Stimulated activated CD4-positive, alpha-beta T cell treated with anti-CD3 and anti-CD28 coated beads, TNF-alpha, amount 100 ng/mL, for 24 hours (primary cell): ENCODE data around the gene NAMPT.
"Not testable (repeated sequence)": the region's sequence is repeated elsewhere in the genome, so short reads cannot be mapped to it uniquely, and the experiment has no call there.

Experiments
- DNase-seq, 3 experiments: peaks; one replicate each; pipeline ENCODE4 v3.0.0-alpha.2; 2020; ENCODE audit warnings: low read depth in 3 of 3

The NAMPT gene

DNA sequence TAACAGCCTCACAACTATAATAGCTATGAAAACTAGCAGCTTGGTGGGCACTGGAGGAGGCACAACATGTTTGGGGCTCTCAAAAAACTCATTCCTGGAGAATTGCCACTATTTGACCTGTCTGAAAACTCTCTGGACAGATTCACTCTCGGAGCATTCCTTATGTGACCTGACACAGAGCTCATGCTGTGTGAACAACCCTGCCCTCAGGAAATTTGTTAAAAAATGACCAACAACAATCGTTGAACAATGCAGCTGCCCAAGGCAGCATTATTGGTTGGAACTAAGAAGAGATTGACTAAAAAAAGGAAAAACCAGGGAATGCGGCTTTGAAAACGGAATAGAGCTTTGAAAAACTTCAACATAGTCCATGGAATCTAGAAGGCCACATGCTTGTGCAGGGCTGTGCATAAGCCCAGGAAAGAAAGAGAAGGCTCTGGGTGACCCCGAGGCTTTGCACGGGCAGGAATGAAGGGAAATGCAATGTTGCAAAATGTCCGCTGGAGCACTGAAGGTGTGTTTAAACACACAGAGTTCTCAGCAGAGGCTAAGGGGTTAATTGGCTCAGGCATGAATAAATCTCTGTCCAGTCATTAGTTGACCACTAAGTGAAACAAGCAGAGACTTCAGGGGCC is 52.8 kb downstream of the NAMPT start:
- DNase-seq, result no peak

DNA sequence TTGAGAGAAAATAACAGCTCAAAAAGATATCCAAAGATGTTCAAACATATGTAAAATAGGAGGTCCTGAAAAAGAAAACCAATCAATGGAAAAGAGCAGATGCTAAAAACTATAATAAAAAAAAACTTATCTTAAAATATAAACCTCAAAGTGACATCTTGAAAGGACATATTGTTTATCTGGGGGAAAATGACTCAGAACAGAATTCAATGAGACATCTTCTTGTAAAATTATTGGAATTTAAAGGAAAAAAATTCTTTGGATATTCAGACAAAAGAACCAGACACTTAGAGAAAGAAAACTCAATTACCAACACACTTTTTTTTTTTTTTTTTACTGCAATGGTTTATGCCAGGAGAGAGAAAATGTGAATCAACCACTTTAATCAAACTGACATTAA is 58.9 kb downstream of the NAMPT start:
- DNase-seq, result no peak

DNA sequence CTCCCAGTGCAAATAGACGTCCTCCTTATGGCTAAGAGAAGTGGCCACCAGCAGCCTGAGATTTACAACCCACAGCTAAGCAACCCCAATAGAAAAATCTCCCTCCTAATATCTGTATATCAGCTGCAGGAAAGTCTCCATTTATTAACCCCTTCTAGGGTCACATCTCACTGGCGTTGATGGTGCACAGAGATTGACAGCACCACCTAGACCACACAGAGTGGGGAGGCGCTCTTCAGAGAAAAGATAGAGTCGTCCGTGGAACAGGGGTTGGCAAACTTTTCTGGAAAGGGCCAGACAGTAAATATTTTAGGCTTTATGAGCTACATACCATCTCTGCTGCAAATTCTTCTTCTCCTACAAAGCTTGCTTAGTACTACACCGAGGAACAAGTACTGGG is 60.0 kb downstream of the NAMPT start:
- DNase-seq, result no peak

DNA sequence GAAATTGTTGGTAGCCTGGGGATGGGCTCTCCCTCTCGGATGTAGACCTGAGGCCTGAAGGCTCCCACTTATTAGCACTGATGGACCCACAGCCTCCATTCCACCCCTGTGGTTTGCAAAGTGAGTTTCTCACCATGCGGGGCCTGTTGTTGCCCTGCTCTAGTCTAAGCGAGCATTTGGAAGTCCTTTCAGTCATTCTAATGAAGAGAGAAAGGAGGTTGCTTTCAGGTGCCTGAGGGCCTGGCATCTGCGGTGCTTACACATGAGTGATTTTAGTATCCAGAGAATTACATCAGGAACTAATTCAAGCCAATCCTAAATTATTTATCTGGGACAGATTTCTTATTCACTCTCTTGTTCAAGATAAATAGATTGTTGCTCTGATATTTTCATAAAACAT is 61.6 kb downstream of the NAMPT start:
- DNase-seq, result no peak

DNA sequence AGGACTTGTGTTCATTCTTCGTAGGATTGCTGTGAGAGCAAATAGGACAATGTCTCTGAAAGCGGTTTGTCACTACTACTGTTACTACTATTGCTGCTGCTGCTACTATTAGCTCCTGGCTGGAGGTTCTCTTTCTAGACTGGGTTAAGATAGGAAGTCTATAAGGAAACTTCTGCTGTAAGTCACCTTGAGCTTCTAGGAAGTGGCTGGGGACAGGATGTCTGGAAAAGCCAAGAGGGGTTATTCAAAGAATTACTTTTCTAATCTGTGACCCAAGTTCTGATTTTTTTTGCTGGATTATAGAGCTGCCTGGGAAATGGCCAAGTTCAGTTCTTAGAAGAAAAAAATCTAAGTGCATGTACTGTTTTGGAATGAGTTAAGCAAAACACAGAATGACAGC is 62.2 kb downstream of the NAMPT start:
- DNase-seq, result no peak

DNA sequence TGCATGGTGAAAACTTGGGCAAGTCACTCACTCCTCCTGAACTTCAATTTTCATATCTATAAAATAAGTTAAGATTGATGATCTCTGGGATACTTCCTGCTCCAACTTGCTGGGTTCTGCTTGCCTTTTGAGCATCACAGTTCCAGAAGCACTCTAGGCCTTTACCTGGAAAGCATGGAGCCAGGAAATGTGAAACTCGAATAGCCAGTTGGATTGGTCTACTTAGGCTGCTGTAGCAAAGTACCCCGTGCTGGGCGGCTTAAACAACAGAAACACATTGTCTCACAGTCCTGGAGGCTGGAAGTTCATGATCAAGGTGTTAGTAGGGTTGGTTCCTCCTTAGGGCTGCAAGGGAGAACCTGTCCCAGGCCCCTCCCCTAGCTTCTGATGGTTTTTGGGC is 64.5 kb downstream of the NAMPT start:
- no peak for DNase-seq

DNA sequence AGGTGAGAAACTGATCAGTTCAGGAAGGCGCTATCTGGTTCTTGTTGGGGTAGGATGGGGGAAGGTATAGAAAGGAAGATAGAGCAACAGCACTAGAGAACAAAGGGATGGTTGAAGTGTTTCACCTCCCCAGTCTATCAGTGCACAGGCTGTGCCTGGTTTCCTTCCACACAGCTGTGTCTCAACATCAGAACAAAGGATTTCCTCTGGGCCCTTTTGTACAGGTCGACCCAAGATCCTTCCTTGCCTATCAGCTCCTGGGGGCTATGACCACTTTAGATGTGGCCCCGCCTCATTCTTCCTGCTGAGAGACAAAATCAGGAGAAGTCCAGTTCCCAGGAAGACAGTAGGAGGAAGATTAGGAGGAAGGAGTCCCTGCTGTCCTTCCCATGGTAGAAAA is 65.6 kb downstream of the NAMPT start:
- DNase-seq, result no peak

DNA sequence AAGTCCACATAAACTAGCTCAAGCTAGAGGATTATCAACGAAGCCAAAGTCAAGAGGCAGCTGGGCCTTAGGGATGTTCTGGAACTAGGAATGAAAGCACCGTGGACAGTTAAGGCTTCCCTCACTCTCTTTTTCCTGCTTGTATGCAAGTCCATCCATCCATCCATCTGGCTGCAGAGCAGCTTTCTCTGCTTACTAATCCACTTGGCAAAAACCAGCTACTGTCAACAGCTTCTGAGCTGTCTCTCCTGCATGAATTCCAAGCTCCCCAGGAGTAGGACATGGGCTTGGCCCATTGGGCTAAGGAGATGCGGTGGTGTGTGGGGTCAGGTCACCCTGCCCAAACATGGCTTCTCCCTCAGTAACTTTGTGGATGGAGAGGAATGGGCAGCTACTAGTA is 66.2 kb downstream of the NAMPT start:
- no peak for DNase-seq

DNA sequence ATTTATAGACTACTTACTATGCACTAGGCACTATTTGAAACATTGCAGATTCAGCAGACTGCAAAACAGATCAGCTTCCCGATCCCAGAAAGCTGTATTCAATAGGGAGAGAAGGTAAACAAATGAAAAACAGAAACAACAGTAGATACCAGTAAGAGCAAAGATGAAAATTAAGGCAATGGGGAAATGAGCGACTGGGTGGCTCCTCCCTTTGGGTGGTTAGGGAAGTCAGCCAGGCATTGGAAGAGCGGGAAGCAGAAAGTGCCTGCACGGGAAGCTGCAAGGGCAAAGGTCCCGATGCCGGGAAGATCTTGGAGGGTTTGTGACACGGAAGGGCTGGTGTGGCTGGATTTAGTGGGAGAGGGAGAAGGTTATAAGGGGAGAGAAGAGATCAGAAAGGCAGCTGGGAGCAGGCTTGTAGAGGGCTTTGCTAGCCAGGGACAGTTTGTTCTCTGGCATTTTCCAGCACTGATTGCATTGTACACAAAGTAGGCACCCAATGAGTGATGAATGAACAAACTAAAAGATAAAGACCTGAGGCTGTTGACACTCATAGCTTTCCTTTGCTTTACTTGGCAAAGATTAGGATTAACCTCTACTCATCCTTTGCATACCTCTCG is 67.8 kb downstream of the NAMPT start:
- no peak for DNase-seq

DNA sequence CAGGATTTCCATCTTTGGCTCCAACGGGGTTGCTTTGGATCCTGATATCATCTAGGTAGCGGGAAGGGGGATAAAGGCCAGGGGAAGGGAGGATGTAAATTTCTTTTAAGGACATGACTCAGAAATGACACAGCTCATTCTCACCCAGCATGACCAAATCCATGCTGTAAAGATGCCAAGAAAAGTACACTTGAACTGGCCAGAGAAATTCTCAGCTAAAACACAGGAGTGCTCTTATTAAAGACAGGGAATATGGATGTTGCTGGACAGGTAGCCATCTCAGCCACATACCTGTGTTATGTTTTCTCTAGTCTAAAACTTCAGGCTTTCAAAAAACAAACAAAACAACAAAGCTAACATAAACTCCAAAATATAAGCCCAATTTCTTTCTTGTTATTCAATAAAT is 68.3 kb downstream of the NAMPT start:
- DNase-seq, result no peak

DNA sequence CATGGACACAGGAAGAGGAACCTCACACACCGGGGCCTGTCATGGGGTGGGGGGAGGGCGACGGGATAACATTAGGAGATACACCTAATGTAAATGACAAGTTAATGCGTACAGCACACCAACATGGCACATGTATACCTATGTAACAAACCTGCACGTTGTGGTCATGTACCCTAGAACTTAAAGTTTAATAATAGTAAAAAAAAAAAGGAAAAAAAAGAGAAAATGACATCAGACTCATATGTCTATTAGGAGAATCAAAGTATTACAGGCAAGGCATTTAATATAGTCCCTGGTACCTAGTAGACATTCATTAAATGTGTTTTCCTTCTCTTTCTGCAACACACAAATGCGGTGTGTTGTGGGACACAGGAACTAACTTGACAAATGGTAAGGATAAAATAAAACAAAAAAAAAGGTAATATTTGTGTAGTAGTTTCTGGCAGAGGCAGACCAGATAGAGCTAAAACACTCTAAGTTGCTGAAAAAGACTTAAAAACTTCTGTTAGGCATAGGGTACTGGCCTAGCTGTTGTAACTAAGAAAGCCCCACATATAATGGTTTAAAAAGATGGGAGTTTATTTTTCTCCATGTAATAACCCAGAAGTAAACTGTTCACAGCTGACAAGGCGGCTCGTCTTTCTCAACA is 68.8 kb downstream of the NAMPT start:
- DNase-seq, result no peak

DNA sequence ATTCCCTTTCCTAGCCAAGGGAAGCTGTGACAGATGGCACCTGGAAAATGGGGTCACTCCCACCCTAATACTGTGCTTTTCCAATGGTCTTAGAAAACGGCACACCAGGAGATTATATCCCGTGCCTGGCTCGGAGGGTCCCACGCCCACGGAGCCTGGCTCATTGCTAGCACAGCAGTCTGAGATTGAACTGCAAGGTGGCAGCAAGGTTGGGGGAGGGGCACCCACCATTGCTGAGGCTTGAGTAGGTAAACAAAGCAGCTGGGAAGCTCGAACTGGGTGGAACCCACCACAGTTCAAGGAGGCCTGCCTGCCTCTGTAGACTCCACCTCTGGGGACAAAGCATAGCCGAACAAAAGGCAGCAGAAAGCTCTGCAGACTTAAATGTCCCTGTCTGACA is 75.8 kb downstream of the NAMPT start:
- not testable (repeated sequence) for DNase-seq

DNA sequence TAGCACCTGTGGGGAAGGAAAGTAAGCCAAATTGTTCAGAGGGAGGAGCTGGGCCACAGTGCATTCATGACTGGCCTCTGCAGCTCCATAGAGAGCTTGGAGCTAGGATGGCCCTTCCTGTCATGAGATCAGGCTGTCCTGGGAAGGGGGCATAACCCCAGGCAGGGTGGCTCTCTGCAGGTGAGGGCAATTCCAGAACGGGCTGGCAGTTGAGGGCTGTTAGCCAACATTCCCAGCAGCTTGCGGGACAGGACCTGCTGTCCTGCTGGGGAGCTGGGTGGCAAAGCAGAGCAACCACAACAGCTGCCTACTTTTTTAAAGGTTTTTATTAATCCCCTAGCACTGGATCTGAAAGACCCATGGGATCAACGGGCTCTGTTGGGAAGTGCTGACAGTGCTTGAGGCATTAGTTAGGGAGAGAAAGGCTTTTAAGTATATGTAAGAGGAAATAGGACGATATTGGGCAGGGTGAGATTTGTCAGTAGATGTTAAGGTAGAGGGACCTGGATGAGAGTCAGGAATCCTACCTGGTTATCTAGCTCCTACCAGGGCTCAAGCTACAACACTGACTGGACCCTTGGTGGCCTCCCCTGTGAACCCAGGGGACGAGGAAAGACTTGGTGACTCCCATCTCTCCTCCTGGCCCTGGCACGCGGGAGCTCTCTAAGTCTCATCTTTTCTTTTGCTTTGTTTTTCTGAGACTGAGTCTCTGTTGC is 77.8 kb downstream of the NAMPT start:
- no peak for DNase-seq

DNA sequence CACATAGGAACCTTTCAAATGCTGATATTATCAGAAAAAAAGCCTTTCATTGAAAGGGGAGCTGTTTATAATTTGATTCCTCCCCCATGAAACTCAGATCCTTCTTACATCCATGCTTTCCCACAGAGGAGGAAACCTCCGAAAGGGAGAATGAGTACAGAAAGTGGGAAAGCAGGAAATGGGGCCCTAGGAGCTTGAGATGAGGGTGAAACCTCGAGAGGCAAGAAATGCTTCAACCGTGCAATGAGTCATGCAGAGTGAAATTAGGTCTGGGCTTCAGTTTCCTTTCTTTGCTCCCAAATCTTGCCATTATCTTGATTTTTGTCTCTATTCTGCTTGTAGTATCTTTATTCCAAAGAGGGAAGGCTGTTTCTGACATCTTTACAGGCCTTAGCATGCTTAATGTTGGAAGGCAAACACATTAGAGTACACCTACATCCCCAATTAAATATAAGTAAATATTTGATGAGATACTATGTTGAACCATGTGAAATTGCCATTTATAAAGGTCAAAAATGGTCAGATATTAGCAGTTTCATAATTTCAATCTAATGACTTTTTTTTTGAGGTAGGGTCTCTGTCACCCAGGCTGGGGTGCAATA is 79.1 kb downstream of the NAMPT start:
- no peak for DNase-seq

DNA sequence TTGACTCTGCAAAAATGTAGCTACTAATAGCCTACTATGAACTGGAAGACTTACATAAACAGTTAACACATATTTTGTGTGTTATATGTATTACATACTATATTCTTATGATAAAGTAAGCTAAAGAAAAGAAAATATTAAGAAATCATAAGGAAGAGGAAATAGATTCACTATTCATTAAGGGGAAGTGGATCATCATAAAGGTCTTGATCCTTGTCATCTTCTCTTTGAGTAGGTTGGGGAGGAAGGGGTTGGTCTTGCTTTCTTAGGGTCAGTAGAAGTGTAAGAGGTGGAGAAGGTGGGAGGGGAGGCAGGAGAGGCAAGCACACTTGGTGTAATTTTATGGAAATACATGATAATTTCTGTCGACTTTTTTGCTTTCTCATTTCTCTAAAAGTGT is 81.3 kb downstream of the NAMPT start:
- DNase-seq, result no peak

DNA sequence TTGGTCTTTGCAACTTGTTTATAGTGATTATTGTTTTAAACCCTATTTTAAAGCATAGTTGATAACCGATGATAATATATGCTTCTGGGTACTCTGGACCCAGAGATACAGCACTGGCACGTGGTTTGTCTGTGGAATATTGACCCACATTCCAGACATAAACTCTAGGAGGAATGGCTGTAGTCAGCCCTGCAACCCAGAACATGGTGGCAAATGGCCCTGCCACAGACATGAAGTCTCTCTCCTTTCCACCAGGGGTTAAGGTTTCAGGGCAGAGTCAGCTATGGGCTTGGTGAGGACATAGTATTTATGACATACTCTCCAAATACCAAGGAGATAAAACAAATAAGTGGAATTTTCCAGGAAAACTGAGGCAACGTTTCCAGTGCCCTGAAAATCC is 83.6 kb downstream of the NAMPT start:
- no peak for DNase-seq

DNA sequence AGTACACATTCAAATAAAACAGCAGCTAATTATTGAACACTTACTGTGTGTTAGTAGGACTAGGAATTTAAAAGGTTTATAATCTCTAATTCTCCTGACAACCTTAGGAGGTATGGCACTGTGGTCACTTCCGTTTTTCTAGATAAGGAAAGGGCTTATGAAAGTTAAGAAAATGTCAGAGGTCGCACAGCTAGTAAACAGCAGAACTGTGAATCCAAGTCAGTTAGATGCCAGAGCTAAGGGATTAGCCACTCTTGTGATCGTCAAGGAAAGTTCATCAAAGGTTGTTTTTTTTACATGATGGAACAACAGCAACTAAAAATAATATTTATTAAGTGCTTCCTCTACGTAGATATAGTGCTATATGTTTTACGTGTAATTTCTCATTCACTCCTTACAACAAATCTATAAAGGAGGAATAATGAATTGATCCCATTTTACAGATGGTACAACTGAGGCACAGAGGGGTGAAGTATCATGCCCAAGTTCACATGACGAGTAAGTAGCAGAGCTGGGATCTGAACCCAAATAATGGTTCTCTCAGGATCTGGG is 84.9 kb downstream of the NAMPT start:
- no peak for DNase-seq

DNA sequence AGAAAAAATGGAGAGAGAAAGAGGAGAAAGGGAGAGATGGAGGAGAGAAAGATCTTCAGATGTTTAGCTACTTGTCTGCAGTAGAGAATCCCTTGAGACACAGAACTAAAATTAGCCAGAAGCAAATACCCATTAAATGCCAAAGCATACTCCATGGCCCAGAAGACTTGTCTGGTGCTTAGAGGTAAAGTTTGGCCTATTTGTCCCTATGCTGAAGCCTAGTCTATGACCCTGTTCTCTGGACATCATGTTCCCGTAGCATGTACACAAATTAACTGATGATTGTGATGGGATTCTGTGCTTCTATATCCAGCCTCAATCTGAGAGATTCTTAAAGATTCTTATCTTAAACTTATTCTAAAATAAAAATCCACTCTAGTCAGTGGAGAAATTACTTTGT is 85.8 kb downstream of the NAMPT start:
- DNase-seq, result no peak
